Measurements from ENCODE around the gene CCDC24. TPM values are rescaled to one million over a fixed set of nuclear protein-coding genes. Genes with fewer than 3 reads are reported as not detected.

CCDC24 gene
- total RNA-seq, 6 donors from 2014 or later, result 7.3 to 14.5 (median 10.0) TPM

DNA sequence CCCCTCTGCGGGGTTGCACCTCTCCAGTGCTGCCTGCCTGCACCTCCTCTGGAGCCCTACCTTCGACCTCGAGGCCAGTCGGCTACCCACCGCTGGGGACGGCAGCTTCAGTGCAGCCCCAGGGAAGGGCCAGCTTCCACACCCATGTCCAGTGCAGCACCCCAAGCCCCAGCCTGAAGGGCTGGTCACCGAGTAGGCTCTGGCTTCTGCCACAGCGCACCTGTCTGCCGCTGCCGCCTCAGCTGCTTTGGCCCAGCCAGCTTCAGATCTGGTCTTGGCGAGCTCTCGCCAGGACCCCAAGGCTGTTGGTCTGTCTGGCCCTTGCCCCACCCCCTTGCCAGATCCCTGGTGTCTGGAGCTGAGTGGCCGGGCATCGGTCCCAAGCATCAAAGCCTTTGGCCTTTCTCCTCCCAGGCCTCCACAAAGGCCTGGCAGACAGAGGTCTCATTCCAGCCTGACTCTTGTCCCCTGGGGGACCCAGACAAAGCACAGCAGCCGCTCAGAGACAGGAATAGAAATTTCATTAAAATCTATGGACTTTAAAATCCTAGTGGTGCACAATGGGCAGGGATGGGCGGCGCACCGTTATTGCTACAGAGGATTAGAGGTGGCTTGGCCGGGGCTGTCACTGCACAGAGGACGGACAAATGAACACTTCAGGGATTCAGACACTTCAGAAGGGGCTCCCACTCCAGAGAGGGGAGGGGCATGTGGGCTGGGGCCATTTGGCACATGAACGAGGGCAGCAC is 4.8 kb downstream of the CCDC24 start:
- no peaks in the 10 kb centered on the region for H3K27me3 ChIP-seq
- H3K4me3 ChIP-seq, result no peak overlapping the region
- WGBS, 2 donors, result 86 to 92% methylated on average over 11 to 21 of the region's 21 CpGs
- H3K36me3 ChIP-seq, result peaks cover 0 to 18% (median 10%) of the 10 kb centered on the region in 4 donors
- DNase-seq (peak in 1 of 2 donors; percentile 64), ATAC-seq (ENCODE audit: low FRiP score in 2 of 2) (no peak)
- H3K27ac ChIP-seq, result no peak overlapping the region
- H3K9me3 ChIP-seq, result no peaks in the 10 kb centered on the region
- TF ChIP-seq, protein P1, sequence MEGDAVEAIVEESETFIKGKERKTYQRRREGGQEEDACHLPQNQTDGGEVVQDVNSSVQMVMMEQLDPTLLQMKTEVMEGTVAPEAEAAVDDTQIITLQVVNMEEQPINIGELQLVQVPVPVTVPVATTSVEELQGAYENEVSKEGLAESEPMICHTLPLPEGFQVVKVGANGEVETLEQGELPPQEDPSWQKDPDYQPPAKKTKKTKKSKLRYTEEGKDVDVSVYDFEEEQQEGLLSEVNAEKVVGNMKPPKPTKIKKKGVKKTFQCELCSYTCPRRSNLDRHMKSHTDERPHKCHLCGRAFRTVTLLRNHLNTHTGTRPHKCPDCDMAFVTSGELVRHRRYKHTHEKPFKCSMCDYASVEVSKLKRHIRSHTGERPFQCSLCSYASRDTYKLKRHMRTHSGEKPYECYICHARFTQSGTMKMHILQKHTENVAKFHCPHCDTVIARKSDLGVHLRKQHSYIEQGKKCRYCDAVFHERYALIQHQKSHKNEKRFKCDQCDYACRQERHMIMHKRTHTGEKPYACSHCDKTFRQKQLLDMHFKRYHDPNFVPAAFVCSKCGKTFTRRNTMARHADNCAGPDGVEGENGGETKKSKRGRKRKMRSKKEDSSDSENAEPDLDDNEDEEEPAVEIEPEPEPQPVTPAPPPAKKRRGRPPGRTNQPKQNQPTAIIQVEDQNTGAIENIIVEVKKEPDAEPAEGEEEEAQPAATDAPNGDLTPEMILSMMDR (IDR thresholded peaks at IDR 0.05), result no peak
- TF ChIP-seq POLR2AphosphoS5 (IDR thresholded peaks at IDR 0.05) (no peak), POLR2A (IDR thresholded peaks at IDR 0.05) (no peak)
- peaks cover 8 to 12% (median 9%) of the 10 kb centered on the region in 4 donors for H3K4me1 ChIP-seq

DNA sequence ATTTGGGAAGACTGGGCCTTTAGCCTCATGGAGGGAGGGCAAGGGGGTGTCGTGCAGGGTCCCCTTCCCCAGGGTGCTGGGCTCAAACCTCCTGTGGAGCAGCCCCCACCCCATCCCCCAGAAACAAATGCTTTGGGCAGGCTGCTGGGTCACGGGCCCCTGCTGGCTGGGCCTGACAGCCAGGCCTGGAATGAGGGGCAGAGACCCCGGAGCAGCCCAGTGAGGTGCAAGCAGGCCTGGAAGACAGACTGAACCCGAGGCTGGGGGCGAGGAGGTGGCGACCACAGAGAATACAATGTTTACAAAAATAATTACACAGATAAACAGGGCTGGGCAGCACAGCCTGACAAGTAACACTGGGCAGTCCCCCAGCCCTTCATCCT is 5.3 kb downstream of the CCDC24 start:
- ATAC-seq (ENCODE audit: low FRiP score in 2 of 2) (no peak), DNase-seq (no peak)
- no peak overlapping the region for H3K4me3 ChIP-seq
- no peaks in the 10 kb centered on the region for H3K27me3 ChIP-seq
- peaks cover 6 to 12% (median 8%) of the 10 kb centered on the region in 4 donors for H3K4me1 ChIP-seq
- no peaks in the 10 kb centered on the region for H3K9me3 ChIP-seq
- peaks cover 0 to 22% (median 14%) of the 10 kb centered on the region in 4 donors for H3K36me3 ChIP-seq
- no peak overlapping the region for H3K27ac ChIP-seq
- 59 to 81% methylated on average over 5 to 6 of the region's 6 CpGs for WGBS, 2 donors
- TF ChIP-seq, protein P1 (IDR thresholded peaks at IDR 0.05), result no peak
- TF ChIP-seq POLR2AphosphoS5 (IDR thresholded peaks at IDR 0.05) (no peak), POLR2A (IDR thresholded peaks at IDR 0.05) (no peak), EP300 (IDR thresholded peaks at IDR 0.05) (no peak)

DNA sequence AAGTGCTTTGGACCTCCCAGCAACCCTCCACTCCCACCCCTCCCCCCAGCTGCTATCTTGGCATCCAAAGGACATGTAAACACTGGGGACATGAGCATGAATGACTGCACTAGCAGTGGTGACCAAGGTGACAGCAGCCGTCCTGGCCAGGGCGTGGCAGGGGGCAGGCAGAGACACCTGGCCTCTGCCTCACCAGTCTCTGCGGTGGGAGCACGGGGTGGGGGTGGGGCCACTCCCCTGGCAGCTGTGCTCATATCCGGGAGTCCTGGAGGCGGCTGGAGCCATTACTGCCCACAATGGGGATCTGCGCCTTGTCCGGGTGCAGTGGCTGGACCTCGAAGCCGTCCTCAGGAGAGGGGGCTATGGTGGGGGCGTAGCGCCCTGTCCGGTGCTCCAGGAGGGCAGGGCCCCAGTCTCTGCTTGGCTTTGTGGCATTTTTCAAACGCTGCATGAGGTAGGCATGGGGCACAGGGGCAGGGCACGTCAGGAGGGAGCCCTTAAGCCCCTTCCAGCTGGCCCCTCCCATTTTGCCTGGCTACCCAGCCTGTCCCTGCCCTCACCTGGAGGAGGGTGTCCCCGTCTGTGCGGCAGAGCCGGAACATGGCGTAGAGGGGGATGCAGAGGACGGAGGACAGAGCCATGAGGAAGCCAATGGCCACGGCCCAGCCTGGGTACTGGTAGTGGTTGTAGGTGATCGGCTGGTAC is 6.0 kb downstream of the CCDC24 start:
- 80 to 87% methylated on average over 14 to 22 of the region's 22 CpGs for WGBS, 2 donors
- DNase-seq, result no peak
- ATAC-seq (ENCODE audit: low FRiP score in 2 of 2), result no peak
- H3K4me3 ChIP-seq, result no peak overlapping the region
- H3K4me1 ChIP-seq, result peaks cover 0 to 4% (median 1%) of the 10 kb centered on the region in 4 donors
- H3K27ac ChIP-seq, result no peak overlapping the region
- no peaks in the 10 kb centered on the region for H3K27me3 ChIP-seq
- H3K36me3 ChIP-seq, result peaks cover 0 to 28% (median 14%) of the 10 kb centered on the region in 4 donors
- TF ChIP-seq POLR2A (IDR thresholded peaks at IDR 0.05) (no peak), EP300 (IDR thresholded peaks at IDR 0.05) (no peak), POLR2AphosphoS5 (IDR thresholded peaks at IDR 0.05) (no peak)
- no peaks in the 10 kb centered on the region for H3K9me3 ChIP-seq

DNA sequence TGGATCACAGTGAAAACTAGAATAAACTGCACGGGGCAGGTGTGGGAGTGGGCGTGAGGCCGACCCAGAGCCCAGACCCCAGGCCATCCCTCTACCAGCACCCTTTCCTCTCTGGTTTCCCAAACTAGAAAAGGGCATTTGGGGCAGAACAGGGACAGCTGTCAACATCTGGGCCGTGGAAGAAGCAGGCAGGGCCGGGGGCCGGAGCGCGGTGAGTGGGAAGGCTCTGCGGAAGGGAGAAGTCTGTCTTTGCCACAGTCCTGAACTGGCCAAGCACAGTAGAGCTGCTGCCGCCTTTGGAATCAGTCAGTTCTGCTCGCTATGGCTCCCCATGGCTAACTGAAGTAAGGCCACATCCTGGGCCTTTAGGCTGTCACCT is 6.6 kb downstream of the CCDC24 start:
- Histone ChIP-seq H3K27me3 (no peaks in the 10 kb centered on the region), H3K36me3 (peaks cover 0 to 30% (median 14%) of the 10 kb centered on the region in 4 donors), H3K4me3 (no peak overlapping the region), H3K9me3 (no peaks in the 10 kb centered on the region), H3K27ac (no peak overlapping the region), H3K4me1 (no peaks in the 10 kb centered on the region)
- 76 to 86% methylated on average over 9 to 11 of the region's 11 CpGs for whole genome bisulfite sequencing, 2 donors
- DNase-seq (peak in 1 of 2 donors; percentile 80), ATAC-seq (ENCODE audit: low FRiP score in 2 of 2) (no peak)
- TF ChIP-seq POLR2A (IDR thresholded peaks at IDR 0.05), result no peak
- TF ChIP-seq EP300 (IDR thresholded peaks at IDR 0.05), result no peak

DNA sequence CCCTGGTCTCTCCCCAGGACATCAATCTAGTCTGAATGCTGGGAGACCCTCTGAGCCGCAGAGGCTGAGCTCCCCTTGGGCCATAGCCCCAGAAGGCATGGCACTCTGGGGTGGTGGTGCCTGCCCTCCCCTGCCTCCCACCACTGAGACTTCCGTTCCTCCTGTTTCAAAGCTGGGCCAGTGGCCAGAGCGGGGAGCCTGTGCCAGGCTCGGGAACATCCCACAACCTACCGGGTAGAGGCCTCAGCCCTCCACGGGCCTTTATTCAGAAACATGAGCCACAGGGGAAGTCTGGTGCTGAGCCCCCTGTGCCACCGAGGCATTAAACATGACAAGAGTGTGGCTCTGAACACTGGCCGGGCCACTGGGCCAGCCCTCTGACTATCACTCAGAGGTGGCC is 8.1 kb downstream of the CCDC24 start:
- 81 to 100% methylated on average over 1 to 7 of the region's 8 CpGs for WGBS, 2 donors
- Histone ChIP-seq H3K36me3 (peaks cover 0 to 30% (median 14%) of the 10 kb centered on the region in 4 donors), H3K9me3 (no peaks in the 10 kb centered on the region), H3K27ac (no peak overlapping the region), H3K27me3 (no peaks in the 10 kb centered on the region), H3K4me1 (no peaks in the 10 kb centered on the region), H3K4me3 (no peak overlapping the region)
- no peak for ATAC-seq (ENCODE audit: low FRiP score in 2 of 2)
- no peak for DNase-seq
- TF ChIP-seq, protein P1 (IDR thresholded peaks at IDR 0.05), result no peak
- no peak for TF ChIP-seq POLR2AphosphoS5 (IDR thresholded peaks at IDR 0.05)
- no peak for TF ChIP-seq POLR2A (IDR thresholded peaks at IDR 0.05)
- TF ChIP-seq EP300 (IDR thresholded peaks at IDR 0.05), result no peak
